ENCODE results near the gene LRRC8E. TPM values are rescaled to one million over a fixed set of nuclear protein-coding genes. Genes with fewer than 3 reads are reported as not detected.

Gene LRRC8E
- total RNA-seq, 2 donors from 2014 or later = 2.9 to 4.0 TPM

DNA sequence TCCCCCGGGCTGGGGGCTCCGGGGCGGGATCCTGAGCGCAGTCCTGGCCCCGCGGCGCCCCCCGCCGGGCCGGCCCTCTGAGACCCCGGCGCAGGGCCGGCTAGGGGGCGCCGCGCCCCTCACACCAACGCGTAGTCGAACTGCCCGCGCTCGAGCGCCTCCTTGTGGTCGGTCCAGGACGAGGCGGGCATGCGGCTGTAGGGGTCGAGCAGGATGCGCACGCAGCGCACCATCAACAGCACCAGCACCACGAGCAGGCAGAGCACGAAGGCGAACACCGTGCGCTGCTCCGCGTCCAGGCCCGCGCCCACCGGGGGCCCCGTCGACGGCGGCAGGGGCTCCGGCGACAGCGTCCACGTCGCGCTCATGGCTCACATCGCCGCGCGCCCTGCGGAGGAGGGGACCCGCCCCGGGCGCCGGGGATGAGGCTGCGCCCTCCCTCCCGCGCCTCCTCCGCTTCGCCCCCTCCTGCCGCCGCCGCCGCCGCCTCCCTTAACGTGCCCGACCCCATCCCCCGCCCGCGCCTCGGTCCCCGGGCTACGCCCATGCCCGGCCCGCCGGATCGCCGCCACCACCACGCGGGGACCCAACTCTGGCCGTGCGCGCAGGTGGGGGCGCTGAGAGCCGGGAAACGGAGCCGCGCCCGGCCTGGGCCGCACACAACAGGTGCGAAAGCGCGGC, 37.0 kb downstream of the LRRC8E start:
- no peaks in the 10 kb centered on the region for H3K9me3 ChIP-seq
- TF ChIP-seq, protein P1, sequence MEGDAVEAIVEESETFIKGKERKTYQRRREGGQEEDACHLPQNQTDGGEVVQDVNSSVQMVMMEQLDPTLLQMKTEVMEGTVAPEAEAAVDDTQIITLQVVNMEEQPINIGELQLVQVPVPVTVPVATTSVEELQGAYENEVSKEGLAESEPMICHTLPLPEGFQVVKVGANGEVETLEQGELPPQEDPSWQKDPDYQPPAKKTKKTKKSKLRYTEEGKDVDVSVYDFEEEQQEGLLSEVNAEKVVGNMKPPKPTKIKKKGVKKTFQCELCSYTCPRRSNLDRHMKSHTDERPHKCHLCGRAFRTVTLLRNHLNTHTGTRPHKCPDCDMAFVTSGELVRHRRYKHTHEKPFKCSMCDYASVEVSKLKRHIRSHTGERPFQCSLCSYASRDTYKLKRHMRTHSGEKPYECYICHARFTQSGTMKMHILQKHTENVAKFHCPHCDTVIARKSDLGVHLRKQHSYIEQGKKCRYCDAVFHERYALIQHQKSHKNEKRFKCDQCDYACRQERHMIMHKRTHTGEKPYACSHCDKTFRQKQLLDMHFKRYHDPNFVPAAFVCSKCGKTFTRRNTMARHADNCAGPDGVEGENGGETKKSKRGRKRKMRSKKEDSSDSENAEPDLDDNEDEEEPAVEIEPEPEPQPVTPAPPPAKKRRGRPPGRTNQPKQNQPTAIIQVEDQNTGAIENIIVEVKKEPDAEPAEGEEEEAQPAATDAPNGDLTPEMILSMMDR (IDR thresholded peaks at IDR 0.05) = peak; percentile 66
- H3K4me1 ChIP-seq = peaks cover 6% of the 10 kb centered on the region
- H3K27ac ChIP-seq = no peak overlapping the region
- DNase-seq = peak; percentile 71
- no peak overlapping the region for H3K9ac ChIP-seq (ENCODE audit: low read depth in 2 of 2, low read length in 2 of 2)
- H3K4me3 ChIP-seq = peak overlapping the region; percentile 38
- no peaks in the 10 kb centered on the region for H3K36me3 ChIP-seq
- no peaks in the 10 kb centered on the region for H3K27me3 ChIP-seq
- intact Hi-C loops (cut with DNase I) = loop anchor here (10.0 kb wide), 1 partner anchor 71 kb away; no protein-coding TSS in a partner anchor

DNA sequence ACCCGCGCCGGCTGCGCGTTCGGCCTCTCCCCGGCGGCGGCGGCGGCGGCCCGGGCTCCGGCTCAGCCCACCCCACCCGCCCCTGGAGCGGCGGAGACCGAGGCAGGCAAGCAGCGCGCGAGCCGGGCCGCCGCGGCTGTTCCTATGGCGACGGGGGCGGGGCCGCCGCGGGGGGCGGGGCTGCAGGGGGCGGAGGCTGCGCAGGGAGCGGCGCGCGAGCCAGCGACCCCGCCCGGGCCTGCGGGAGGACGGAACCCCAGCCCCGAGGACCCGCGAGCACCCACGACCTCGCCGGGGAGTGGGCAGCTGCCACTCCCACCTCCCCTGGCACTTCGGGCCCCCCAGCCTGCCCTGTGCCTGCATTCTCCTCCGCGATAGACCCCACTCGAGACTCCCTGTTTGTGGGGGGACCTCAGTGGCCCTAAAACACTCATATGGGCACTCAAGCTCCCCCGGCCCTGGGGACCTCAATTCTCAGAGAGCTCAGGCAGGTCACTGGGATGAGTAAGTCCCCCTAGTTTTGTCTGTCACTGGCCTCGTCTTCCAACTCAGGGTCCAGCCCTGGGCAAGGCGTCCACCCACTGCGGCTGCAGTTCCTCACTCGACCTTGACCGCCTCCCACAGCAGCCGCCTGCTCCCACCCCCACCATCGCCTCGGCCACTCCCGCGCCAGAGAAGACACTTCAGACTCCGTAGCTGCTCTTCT, 37.9 kb downstream of the LRRC8E start, which contains the start of gene CTXN1:
TSS of gene CTXN1 (minus strand) at position 115 of the 706 bp plus-strand sequence. CDS start 597 bp downstream, outside the sequence.
- intact Hi-C loops (cut with DNase I) = loop anchor here (10.0 kb wide), 1 partner anchor 71 kb away; no protein-coding TSS in a partner anchor
- H3K9me3 ChIP-seq = no peaks in the 10 kb centered on the region
- peak; percentile 83 for DNase-seq
- H3K9ac ChIP-seq (ENCODE audit: low read depth in 2 of 2, low read length in 2 of 2) = peak within 1 kb of the TSS in 1 of 2 donors; percentile 26
- H3K36me3 ChIP-seq = no peaks in the 10 kb centered on the region
- TF ChIP-seq, protein P1 (IDR thresholded peaks at IDR 0.05) = no peak
- H3K4me3 ChIP-seq = peak within 1 kb of the TSS; percentile 38
- H3K4me1 ChIP-seq = peaks cover 6% of the 10 kb centered on the region
- H3K27ac ChIP-seq = no peak within 1 kb of the TSS
- H3K27me3 ChIP-seq = no peaks in the 10 kb centered on the region

DNA sequence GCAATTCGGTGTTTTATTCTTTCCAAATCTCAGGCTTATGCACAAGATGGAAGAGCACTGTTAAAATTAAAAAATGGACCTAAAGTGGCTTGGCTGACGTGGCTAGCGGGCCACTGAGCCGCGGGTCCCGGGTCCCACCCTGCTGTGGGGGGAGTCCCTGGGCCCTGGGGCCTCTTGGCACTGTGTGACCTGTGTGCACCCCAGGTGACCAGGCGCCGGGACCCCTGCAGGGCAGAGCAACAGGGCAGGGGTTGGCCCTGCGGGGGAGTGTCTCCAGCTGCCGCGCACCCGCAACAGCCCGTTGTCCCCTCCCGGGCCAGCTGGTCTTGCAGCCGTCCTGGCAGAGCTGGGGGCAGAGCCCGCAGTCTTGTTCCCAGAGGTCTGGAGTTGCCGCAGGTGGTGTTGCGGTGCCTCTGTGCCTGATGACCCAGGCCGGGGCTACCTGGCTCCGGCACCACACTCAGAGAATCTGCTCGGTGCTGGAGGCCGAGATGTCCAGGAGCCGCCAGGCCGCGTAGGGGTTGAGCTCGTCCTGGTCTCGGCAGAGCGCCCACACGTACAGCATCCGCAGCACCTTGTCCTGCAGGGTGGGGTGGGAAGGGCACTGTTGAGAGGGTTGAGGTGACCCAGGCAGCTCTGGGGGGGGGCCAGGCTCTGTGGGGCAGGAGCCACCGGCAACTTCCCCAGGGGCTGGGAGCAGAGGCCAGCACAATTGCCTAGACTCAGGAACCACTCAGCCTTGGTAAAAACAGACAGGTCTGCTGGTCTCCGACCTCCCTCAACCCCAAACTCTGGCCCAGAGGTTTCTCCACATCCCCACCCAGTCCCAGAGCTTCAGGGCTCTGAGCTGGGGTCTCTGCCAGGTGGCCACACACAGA, 38.7 kb downstream of the LRRC8E start:
- H3K36me3 ChIP-seq = peaks cover 4% of the 10 kb centered on the region

DNA sequence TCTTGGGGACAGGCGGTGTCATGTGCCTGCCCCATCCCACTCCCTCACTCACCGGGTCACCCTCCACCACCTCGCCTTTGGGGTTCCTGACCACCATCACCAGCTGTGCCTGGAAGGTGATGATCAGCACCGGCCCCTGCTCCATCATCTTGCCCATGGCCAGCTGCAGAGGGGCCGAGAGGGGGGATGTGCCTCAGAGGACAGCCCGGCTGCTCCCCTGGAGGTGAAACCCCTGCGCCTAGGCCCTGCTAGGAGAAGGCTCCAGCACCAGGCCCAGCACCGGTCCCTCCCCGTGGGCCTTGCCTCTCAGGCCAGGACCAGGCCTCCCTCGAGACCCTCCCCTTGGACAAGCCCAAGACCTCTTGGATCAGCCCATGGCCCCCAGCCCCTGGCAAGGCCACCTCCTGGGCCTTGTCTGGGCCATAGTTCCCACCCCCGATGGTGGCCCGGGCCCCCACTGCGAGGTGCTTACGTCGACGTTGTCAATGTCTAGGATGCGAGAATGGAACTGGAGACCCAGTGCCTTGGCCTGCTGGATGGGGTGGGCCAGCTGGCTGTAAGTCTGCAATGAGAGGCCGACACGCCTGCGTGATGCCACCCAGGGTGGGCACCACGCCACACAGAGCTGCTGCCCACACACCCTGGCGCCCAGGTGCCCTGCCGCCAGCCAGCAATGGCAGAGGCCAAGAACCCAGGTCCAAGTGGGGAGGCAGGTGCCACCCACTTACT, 39.5 kb downstream of the LRRC8E start:
- no peak for DNase-seq
- no peaks in the 10 kb centered on the region for H3K27me3 ChIP-seq
- no peak overlapping the region for H3K4me3 ChIP-seq
- H3K27ac ChIP-seq = no peak overlapping the region
- H3K36me3 ChIP-seq = peaks cover 12% of the 10 kb centered on the region
- H3K9ac ChIP-seq (ENCODE audit: low read depth in 2 of 2, low read length in 2 of 2) = no peak overlapping the region
- intact Hi-C loops (cut with DNase I) = loop anchor here (10.0 kb wide), 1 partner anchor 73 kb away; no protein-coding TSS in a partner anchor
- TF ChIP-seq, protein P1 (IDR thresholded peaks at IDR 0.05) = no peak
- no peaks in the 10 kb centered on the region for H3K4me1 ChIP-seq
- H3K9me3 ChIP-seq = no peaks in the 10 kb centered on the region

More for the DNA sequence above, 38.7 kb downstream of the LRRC8E start:
- Histone ChIP-seq H3K9me3 (no peaks in the 10 kb centered on the region), H3K27me3 (no peaks in the 10 kb centered on the region), H3K27ac (no peak overlapping the region), H3K9ac (ENCODE audit: low read depth in 2 of 2, low read length in 2 of 2) (no peak overlapping the region), H3K4me1 (no peaks in the 10 kb centered on the region), H3K4me3 (no peak overlapping the region)
- intact Hi-C loops (cut with DNase I) = loop anchor here (10.0 kb wide), 1 partner anchor 72 kb away; no protein-coding TSS in a partner anchor
- TF ChIP-seq, protein P1 (IDR thresholded peaks at IDR 0.05) = no peak
- DNase-seq = no peak
